SK-N-SH treated with all-trans-retinoic acid at 6 μM for 48 hours (cell line): ENCODE measurements around the gene WDR19.

Source experiments
- ARNTL ChIP-seq: fragments of 450-650 bp; formaldehyde crosslinking; IDR thresholded peaks from 2 replicates; pipeline ENCODE4 v1.5.0; 2020; ENCODE audit warnings: low read depth, mild to moderate bottlenecking, moderate library complexity, borderline replicate concordance
- SNAI2 ChIP-seq: fragments of 250-450 bp; sonication (Bioruptor Pico); IDR thresholded peaks from 2 replicates; pipeline ENCODE4 v1.5.0; 2020; ENCODE audit warnings: mild to moderate bottlenecking, moderate library complexity
- ZFP30 ChIP-seq: fragments of 450-650 bp; formaldehyde crosslinking; IDR thresholded peaks from 2 replicates; pipeline ENCODE4 v1.5.0; 2022; ENCODE audit warnings: mild to moderate bottlenecking, moderate library complexity
- ZNF70 ChIP-seq: fragments of 450-650 bp; formaldehyde crosslinking; IDR thresholded peaks from 2 replicates; pipeline ENCODE4 v1.5.0; 2020; ENCODE audit warnings: mild to moderate bottlenecking, moderate library complexity

DNA sequence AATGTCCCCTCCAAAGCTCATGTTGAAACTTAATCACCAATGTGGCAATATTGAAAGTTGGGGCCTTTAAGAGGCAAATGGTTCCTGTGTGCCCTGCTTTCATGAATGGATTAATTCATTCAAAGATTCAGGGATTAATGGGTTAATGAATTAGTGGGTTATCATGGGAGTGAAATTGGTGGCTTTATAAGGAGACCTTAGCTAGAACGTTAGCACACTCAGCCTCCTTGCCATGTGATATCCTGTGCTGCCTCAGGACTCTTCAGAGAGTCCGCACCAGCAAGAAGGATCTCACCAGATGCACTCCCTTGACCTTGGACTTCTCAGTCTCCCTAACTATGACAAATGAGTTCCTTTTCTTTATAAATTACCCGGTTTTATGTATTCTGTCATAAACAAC is 2.6 kb upstream of the WDR19 start:
- TF ChIP-seq SNAI2 (CRISPR knock-in tag), result no peak
- no peak for TF ChIP-seq ZFP30 (CRISPR knock-in tag)
- no peak for TF ChIP-seq ARNTL (CRISPR knock-in tag)
- no peak for TF ChIP-seq ZNF70 (CRISPR knock-in tag)
